Keratinocyte (primary cell): ENCODE measurements around the gene IL17REL. TPM values are rescaled to one million over a fixed set of nuclear protein-coding genes. Genes with fewer than 3 reads are reported as not detected.

Experiments
- DNase-seq: peaks from one replicate; pipeline ENCODE4 v3.0.0-alpha.2; 2011; ENCODE audit warnings: low read depth, missing footprints, low spot score
- FAIRE-seq: peaks from 2 replicates; lab custom pipeline; 2011; peaks lifted over from hg19 to GRCh38; lab: Jason Lieb, UNC
- H2AFZ ChIP-seq: 2 replicates; pipeline ENCODE4 v1.6.0; 2012; ENCODE audit warnings: low read length, control low read depth, inconsistent platforms; ENCODE audit not compliant: control insufficient read depth
- H3K27ac ChIP-seq: 2 replicates; pipeline ENCODE4 v1.5.1; 2011; ENCODE audit warnings: low read length; ENCODE audit not compliant: control insufficient read depth, insufficient read depth
- H3K27me3 ChIP-seq: 3 replicates; pipeline ENCODE4 v1.6.0; 2011; ENCODE audit warnings: low read length; ENCODE audit not compliant: control insufficient read depth, insufficient read depth; ENCODE audit errors: extremely low read depth
- H3K36me3 ChIP-seq, 2 experiments: 2 replicates in 1 of 2; 3 replicates in 1 of 2; pipeline ENCODE4 v1.5.1; 2011; ENCODE audit warnings: low read length in 2 of 2, mild to moderate bottlenecking in 1 of 2; ENCODE audit not compliant: control insufficient read depth in 2 of 2, insufficient read depth in 2 of 2; ENCODE audit errors: extremely low read depth in 1 of 2
- H3K4me1 ChIP-seq: 3 replicates; pipeline ENCODE4 v1.5.1; 2011; ENCODE audit warnings: low read length; ENCODE audit not compliant: control insufficient read depth, insufficient read depth; ENCODE audit errors: extremely low read depth
- H3K4me2 ChIP-seq: 3 replicates; pipeline ENCODE4 v1.6.0; 2011; ENCODE audit warnings: low read depth, low read length; ENCODE audit not compliant: control insufficient read depth, insufficient read depth; ENCODE audit errors: extremely low read depth
- H3K4me3 ChIP-seq, 3 experiments: fragments of 200-600 bp in 1 of 3; sonication (generic) in 1 of 3; 2 replicates in 2 of 3; 3 replicates in 1 of 3; pipeline ENCODE4 v1.5.1; 2011 to 2016; ENCODE audit warnings: low read length in 3 of 3, mild to moderate bottlenecking in 3 of 3, control low read depth in 2 of 3, inconsistent platforms in 1 of 3, low read depth in 1 of 3, mixed read lengths in 1 of 3, mixed run types in 1 of 3, moderate library complexity in 1 of 3; ENCODE audit not compliant: control insufficient read depth in 2 of 3, insufficient read depth in 2 of 3; ENCODE audit errors: extremely low read depth in 1 of 3
- H3K79me2 ChIP-seq: 2 replicates; pipeline ENCODE4 v1.6.0; 2012; ENCODE audit warnings: low read length; ENCODE audit not compliant: control insufficient read depth, insufficient read depth
- H3K9ac ChIP-seq: 3 replicates; pipeline ENCODE4 v1.6.0; 2011; ENCODE audit warnings: low read length; ENCODE audit not compliant: control insufficient read depth, insufficient read depth; ENCODE audit errors: extremely low read depth
- H3K9me1 ChIP-seq: 3 replicates; pipeline ENCODE4 v1.6.0; 2011; ENCODE audit warnings: low read length; ENCODE audit not compliant: control insufficient read depth, insufficient read depth; ENCODE audit errors: extremely low read depth
- H3K9me3 ChIP-seq: 2 replicates; pipeline ENCODE4 v1.5.1; 2012; ENCODE audit warnings: low read depth, low read length; ENCODE audit not compliant: control insufficient read depth
- H4K20me1 ChIP-seq: 3 replicates; pipeline ENCODE4 v1.6.0; 2011; ENCODE audit warnings: low read length; ENCODE audit not compliant: control insufficient read depth, insufficient read depth; ENCODE audit errors: extremely low read depth
- EZH2 ChIP-seq: IDR thresholded peaks from one replicate; pipeline ENCODE4 v1.6.1; 2012; ENCODE audit warnings: inconsistent platforms, mild to moderate bottlenecking, low read length, moderate library complexity
- dilution Hi-C: fragments of 300-500 bp; cut with MboI; formaldehyde crosslinking; loops from one replicate; pipeline ENCODE4 v1.7.0; 2020; ENCODE audit warnings: low sequenced_read_pairs; ENCODE audit not compliant: extremely low pct_ligation_motif_present
- polyA plus RNA-seq, 5 experiments: library from polyadenylated mRNA; depleted of rRNA in 3 of 5; stranded (reverse) in 3 of 5; stranded (forward) in 1 of 5; unstranded in 1 of 5; fragments of >200 nt; gene quantifications; 1 replicate in 1 of 5; 2 replicates in 3 of 5; 3 replicates in 1 of 5; pipeline versions ENCODE4 v1.2.1 to v1.2.3, GENCODE V29; 2011 to 2012; ENCODE audit warnings: missing spikeins in 2 of 5, low read depth in 1 of 5, low replicate concordance in 1 of 5
- TF ChIP-seq, protein P1 (sequence below), 3 experiments: IDR thresholded peaks in 1 of 3; conservative IDR thresholded peaks in 1 of 3; optimal IDR thresholded peaks in 1 of 3; 2 replicates in 2 of 3; 3 replicates in 1 of 3; pipeline versions ENCODE3 to v1.5.1; 2011; ENCODE audit warnings: low read length in 3 of 3, mild to moderate bottlenecking in 3 of 3, moderate library complexity in 2 of 3, control low read depth in 1 of 3, inconsistent platforms in 1 of 3; ENCODE audit not compliant: insufficient read depth in 2 of 3; ENCODE audit errors: extremely low read depth in 1 of 3

IL17REL gene
- polyA plus RNA-seq, 1 donor (not counting 4 experiments of a cell fraction or from before 2014, with no cell fraction given) = not detected

DNA sequence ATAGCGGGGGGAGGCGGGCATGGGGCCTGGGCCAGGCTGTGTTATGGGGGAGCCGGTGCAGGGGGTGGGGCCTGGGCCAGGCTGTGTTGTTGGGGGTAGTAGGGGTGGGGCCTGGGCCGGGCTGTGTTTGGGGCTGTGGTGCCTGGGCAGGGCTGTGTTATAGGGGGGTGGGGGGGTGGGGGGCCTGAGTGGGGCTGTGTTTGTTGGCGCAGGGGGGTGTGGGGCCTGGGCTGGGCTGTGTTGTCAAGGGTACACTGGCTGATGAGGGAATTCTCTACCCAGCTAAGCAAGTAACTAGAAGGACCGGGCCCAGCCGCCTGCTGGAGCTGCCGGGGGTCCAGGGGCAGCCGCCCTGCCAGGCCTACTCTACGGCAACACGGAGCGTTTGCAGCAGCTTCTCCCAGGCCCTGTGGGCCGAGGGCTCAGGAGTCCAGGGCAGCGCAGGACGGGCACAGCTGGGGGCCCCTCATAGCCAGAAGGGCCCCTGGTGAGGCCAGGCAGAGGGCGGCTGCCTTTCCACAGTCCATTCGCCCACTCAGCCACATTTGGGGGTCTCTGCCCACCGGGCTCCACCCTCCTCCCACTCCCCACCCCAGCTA is 62.1 kb downstream of the IL17REL start:
- Histone ChIP-seq H3K4me1 (peaks cover 40% of the 10 kb centered on the region), H3K9ac (peak overlapping the region; percentile 72), H3K9me3 (no peaks in the 10 kb centered on the region), H4K20me1 (no peaks in the 10 kb centered on the region), H3K27ac (peak overlapping the region; percentile 69), H3K4me3 (no peak overlapping the region), H3K27me3 (no peaks in the 10 kb centered on the region), H3K79me2 (no peaks in the 10 kb centered on the region), H3K9me1 (no peaks in the 10 kb centered on the region), H3K4me2 (no peak overlapping the region), H3K36me3 (no peaks in the 10 kb centered on the region), H2AFZ (peak overlapping the region; percentile 30)
- TF ChIP-seq EZH2 = no peak
- TF ChIP-seq, protein P1, sequence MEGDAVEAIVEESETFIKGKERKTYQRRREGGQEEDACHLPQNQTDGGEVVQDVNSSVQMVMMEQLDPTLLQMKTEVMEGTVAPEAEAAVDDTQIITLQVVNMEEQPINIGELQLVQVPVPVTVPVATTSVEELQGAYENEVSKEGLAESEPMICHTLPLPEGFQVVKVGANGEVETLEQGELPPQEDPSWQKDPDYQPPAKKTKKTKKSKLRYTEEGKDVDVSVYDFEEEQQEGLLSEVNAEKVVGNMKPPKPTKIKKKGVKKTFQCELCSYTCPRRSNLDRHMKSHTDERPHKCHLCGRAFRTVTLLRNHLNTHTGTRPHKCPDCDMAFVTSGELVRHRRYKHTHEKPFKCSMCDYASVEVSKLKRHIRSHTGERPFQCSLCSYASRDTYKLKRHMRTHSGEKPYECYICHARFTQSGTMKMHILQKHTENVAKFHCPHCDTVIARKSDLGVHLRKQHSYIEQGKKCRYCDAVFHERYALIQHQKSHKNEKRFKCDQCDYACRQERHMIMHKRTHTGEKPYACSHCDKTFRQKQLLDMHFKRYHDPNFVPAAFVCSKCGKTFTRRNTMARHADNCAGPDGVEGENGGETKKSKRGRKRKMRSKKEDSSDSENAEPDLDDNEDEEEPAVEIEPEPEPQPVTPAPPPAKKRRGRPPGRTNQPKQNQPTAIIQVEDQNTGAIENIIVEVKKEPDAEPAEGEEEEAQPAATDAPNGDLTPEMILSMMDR (optimal IDR thresholded peaks at IDR 0.05 in 1 of 3, IDR thresholded peaks at IDR 0.05 in 1 of 3, conservative IDR thresholded peaks at IDR 0.05 in 1 of 3; ENCODE audit: extremely low read depth in 1 of 3, insufficient read depth in 2 of 3, low read length in 3 of 3) = no peak
- no peak for FAIRE-seq
- dilution Hi-C loops = no loop called here
- DNase-seq = no peak

DNA sequence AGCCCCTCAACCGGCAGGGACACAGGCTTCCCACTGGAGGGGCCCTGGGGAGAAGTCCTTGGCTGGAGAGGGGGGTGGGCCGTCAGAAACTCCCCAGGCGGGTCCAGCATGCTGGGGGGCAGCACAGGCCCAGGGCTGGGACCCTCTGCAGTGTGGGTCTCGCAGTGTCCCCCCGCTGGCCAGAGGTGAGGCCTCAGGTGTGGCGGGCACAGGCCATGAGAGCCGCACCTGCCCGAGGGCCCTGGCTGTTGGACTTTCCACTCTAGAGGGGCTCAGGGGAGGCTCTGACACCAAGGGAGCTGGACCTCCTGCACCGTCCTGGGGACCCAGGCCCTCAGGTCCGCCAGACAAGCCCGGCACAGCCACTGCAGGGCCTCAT is 62.7 kb downstream of the IL17REL start:
- H3K9ac ChIP-seq = no peak overlapping the region
- no peaks in the 10 kb centered on the region for H3K9me3 ChIP-seq
- no peak overlapping the region for H3K27ac ChIP-seq
- FAIRE-seq = no peak
- dilution Hi-C loops = no loop called here
- no peaks in the 10 kb centered on the region for H4K20me1 ChIP-seq
- H3K27me3 ChIP-seq = no peaks in the 10 kb centered on the region
- TF ChIP-seq, protein P1 (optimal IDR thresholded peaks at IDR 0.05 in 1 of 3, IDR thresholded peaks at IDR 0.05 in 1 of 3, conservative IDR thresholded peaks at IDR 0.05 in 1 of 3; ENCODE audit: extremely low read depth in 1 of 3, insufficient read depth in 2 of 3, low read length in 3 of 3) = no peak
- no peak for TF ChIP-seq EZH2
- no peaks in the 10 kb centered on the region for H3K9me1 ChIP-seq
- no peak overlapping the region for H3K4me3 ChIP-seq
- H3K4me2 ChIP-seq = no peak overlapping the region
- no peak overlapping the region for H2AFZ ChIP-seq
- no peak for DNase-seq
- H3K79me2 ChIP-seq = no peaks in the 10 kb centered on the region
- no peaks in the 10 kb centered on the region for H3K36me3 ChIP-seq
- peaks cover 40% of the 10 kb centered on the region for H3K4me1 ChIP-seq
